ENCODE data around the gene RHAG. TPM values are rescaled to one million over a fixed set of nuclear protein-coding genes. Genes with fewer than 3 reads are reported as not detected.
"Not testable (repeated sequence)": the region's sequence is repeated elsewhere in the genome, so short reads cannot be mapped to it uniquely, and the experiment has no call there.

Gene RHAG
- total and polyA plus RNA-seq, 9 donors, result 0.40 to 0.43 TPM; not detected in 7

GRCh38 chr6:49606721-49607390 is 29.8 kb downstream of the RHAG start:
- peak in 1 of 3 donors; percentile 23 for TF ChIP-seq CTCF (IDR thresholded peaks at IDR 0.05)
- TF ChIP-seq POLR2A (IDR thresholded peaks at IDR 0.05), result no peak
- DNase-seq, result no peak
- Histone ChIP-seq H3K36me3 (no peaks in the 10 kb centered on the region), H3K4me3 (no peak overlapping the region), H3K27ac (no peak overlapping the region), H3K4me1 (ENCODE audit: insufficient read depth) (no peaks in the 10 kb centered on the region), H3K9me3 (no peaks in the 10 kb centered on the region), H3K27me3 (no peaks in the 10 kb centered on the region)
- 36 to 43% (median 42%) methylated on average over 4 of the region's 4 CpGs for WGBS, 3 donors
- intact Hi-C loops (cut with DNase I), result no loop called here

- H3K4me1 ChIP-seq (ENCODE audit: insufficient read depth); H3K27ac ChIP-seq; DNase-seq; H3K9me3 ChIP-seq; intact Hi-C loops (cut with DNase I); H3K36me3 ChIP-seq; H3K4me3 ChIP-seq; H3K27me3 ChIP-seq: not testable (repeated sequence)
- 91 to 97% (median 94%) methylated on average over 3 of the region's 3 CpGs for WGBS, 3 donors
Observed at GRCh38 chr6:49604080-49604479, 32.6 kb downstream of the RHAG start.

- H3K36me3 ChIP-seq; intact Hi-C loops (cut with DNase I); H3K9me3 ChIP-seq; DNase-seq; H3K27ac ChIP-seq; H3K27me3 ChIP-seq; H3K4me1 ChIP-seq (ENCODE audit: insufficient read depth); H3K4me3 ChIP-seq: not testable (repeated sequence)
- 86 to 89% (median 88%) methylated on average over 5 of the region's 5 CpGs for WGBS, 3 donors
Observed at GRCh38 chr6:49587262-49587661, 49.4 kb downstream of the RHAG start.

- TF ChIP-seq EP300 (IDR thresholded peaks at IDR 0.05) (no peak), CTCF (IDR thresholded peaks at IDR 0.05) (no peak), POLR2A (IDR thresholded peaks at IDR 0.05) (no peak)
- 79 to 82% (median 79%) methylated on average over 1 of the region's 1 CpG for WGBS, 3 donors
- no peak for DNase-seq
- Histone ChIP-seq H3K4me3 (no peak overlapping the region), H3K9me3 (no peaks in the 10 kb centered on the region), H3K27ac (no peak overlapping the region), H3K36me3 (no peaks in the 10 kb centered on the region), H3K27me3 (no peaks in the 10 kb centered on the region), H3K4me1 (ENCODE audit: insufficient read depth) (no peaks in the 10 kb centered on the region)
- intact Hi-C loops (cut with DNase I), result no loop called here
Observed at GRCh38 chr6:49582529-49582928, 54.1 kb downstream of the RHAG start.

- Histone ChIP-seq H3K4me3 (no peak overlapping the region), H3K27me3 (no peaks in the 10 kb centered on the region), H3K9me3 (no peaks in the 10 kb centered on the region), H3K4me1 (ENCODE audit: insufficient read depth) (no peaks in the 10 kb centered on the region), H3K36me3 (no peaks in the 10 kb centered on the region), H3K27ac (no peak overlapping the region)
- intact Hi-C loops (cut with DNase I), result no loop called here
- DNase-seq, result no peak
- TF ChIP-seq POLR2A (IDR thresholded peaks at IDR 0.05) (no peak), CTCF (IDR thresholded peaks at IDR 0.05) (no peak), EP300 (IDR thresholded peaks at IDR 0.05) (no peak)
Observed at GRCh38 chr6:49579649-49580048, 57.0 kb downstream of the RHAG start.
